Mucosa of rectum (tissue), 2 donors: ENCODE measurements around the gene CCDC171.

ENCODE experiments used
- H3K27ac ChIP-seq, 2 donors: one replicate each; pipeline ENCODE4 v1.7.0; 2013; ENCODE audit warnings: inconsistent platforms in 2 of 2, low read depth in 2 of 2, low read length in 2 of 2
- H3K27me3 ChIP-seq, 2 donors: one replicate each; pipeline ENCODE4 v1.7.0; 2013; ENCODE audit warnings: low read length in 2 of 2; ENCODE audit not compliant: control insufficient read depth in 2 of 2, insufficient read depth in 2 of 2
- H3K36me3 ChIP-seq, 2 donors: one replicate each; pipeline ENCODE4 v1.7.0; 2013; ENCODE audit warnings: low read length in 2 of 2; ENCODE audit not compliant: control insufficient read depth in 2 of 2, insufficient read depth in 2 of 2
- H3K4me1 ChIP-seq, 2 donors: one replicate each; pipeline ENCODE4 v1.7.0; 2013; ENCODE audit warnings: low read length in 2 of 2, mild to moderate bottlenecking in 1 of 2; ENCODE audit not compliant: control insufficient read depth in 2 of 2, insufficient read depth in 2 of 2
- H3K4me3 ChIP-seq, 2 donors: one replicate each; pipeline ENCODE4 v1.7.0; 2013; ENCODE audit warnings: low read length in 2 of 2
- H3K9ac ChIP-seq, 2 donors: one replicate each; pipeline ENCODE4 v1.7.0; 2013; ENCODE audit warnings: low read length in 2 of 2, low read depth in 1 of 2, mild to moderate bottlenecking in 1 of 2
- H3K9me3 ChIP-seq, 2 donors: one replicate each; pipeline ENCODE4 v1.7.0; 2013; ENCODE audit warnings: low read length in 2 of 2; ENCODE audit not compliant: control insufficient read depth in 2 of 2
- donor health status: healthy.
- donor health status: Normal muscosa, but diverticular disease.

The CCDC171 gene

GRCh38 chr9:16002816-16003215, 450.0 kb downstream of the CCDC171 start:
- no peaks in the 10 kb centered on the region for H3K9me3 ChIP-seq
- no peaks in the 10 kb centered on the region for H3K36me3 ChIP-seq
- no peak overlapping the region for H3K9ac ChIP-seq

GRCh38 chr9:16003785-16004184, 450.9 kb downstream of the CCDC171 start:
- Histone ChIP-seq H3K4me1 (no peaks in the 10 kb centered on the region), H3K4me3 (no peak overlapping the region), H3K27me3 (no peaks in the 10 kb centered on the region), H3K9ac (no peak overlapping the region), H3K9me3 (no peaks in the 10 kb centered on the region), H3K27ac (no peak overlapping the region), H3K36me3 (no peaks in the 10 kb centered on the region)

More at GRCh38 chr9:16002816-16003215, 450.0 kb downstream of the CCDC171 start:
- no peaks in the 10 kb centered on the region for H3K27me3 ChIP-seq
- H3K4me1 ChIP-seq: no peaks in the 10 kb centered on the region
- no peak overlapping the region for H3K27ac ChIP-seq
- no peak overlapping the region for H3K4me3 ChIP-seq

GRCh38 chr9:16004613-16005012, 451.8 kb downstream of the CCDC171 start:
- H3K27ac ChIP-seq: no peak overlapping the region
- no peaks in the 10 kb centered on the region for H3K4me1 ChIP-seq
- no peaks in the 10 kb centered on the region for H3K36me3 ChIP-seq
- no peak overlapping the region for H3K9ac ChIP-seq
- no peaks in the 10 kb centered on the region for H3K27me3 ChIP-seq
- H3K9me3 ChIP-seq: no peaks in the 10 kb centered on the region
- H3K4me3 ChIP-seq: no peak overlapping the region

GRCh38 chr9:16010221-16010620, 457.4 kb downstream of the CCDC171 start:
- Histone ChIP-seq H3K4me3 (no peak overlapping the region), H3K9me3 (no peaks in the 10 kb centered on the region), H3K9ac (no peak overlapping the region), H3K27ac (no peak overlapping the region), H3K36me3 (no peaks in the 10 kb centered on the region), H3K27me3 (no peaks in the 10 kb centered on the region), H3K4me1 (no peaks in the 10 kb centered on the region)

- no peak overlapping the region for H3K27ac ChIP-seq
- no peaks in the 10 kb centered on the region for H3K4me1 ChIP-seq
- H3K9ac ChIP-seq: no peak overlapping the region
- H3K27me3 ChIP-seq: no peaks in the 10 kb centered on the region
- H3K36me3 ChIP-seq: no peaks in the 10 kb centered on the region
- H3K9me3 ChIP-seq: peaks cover 0 to under 1% of the 10 kb centered on the region in 2 donors
- no peak overlapping the region for H3K4me3 ChIP-seq
Measured at GRCh38 chr9:16012621-16013020, 459.8 kb downstream of the CCDC171 start.

GRCh38 chr9:16013366-16013765, 460.5 kb downstream of the CCDC171 start:
- H3K4me1 ChIP-seq: no peaks in the 10 kb centered on the region
- no peak overlapping the region for H3K4me3 ChIP-seq
- H3K9ac ChIP-seq: no peak overlapping the region
- peaks cover 0 to 2% of the 10 kb centered on the region in 2 donors for H3K9me3 ChIP-seq
- H3K36me3 ChIP-seq: no peaks in the 10 kb centered on the region
- H3K27me3 ChIP-seq: no peaks in the 10 kb centered on the region
- no peak overlapping the region for H3K27ac ChIP-seq

- H3K4me1 ChIP-seq: no peaks in the 10 kb centered on the region
- H3K36me3 ChIP-seq: no peaks in the 10 kb centered on the region
- no peak overlapping the region for H3K4me3 ChIP-seq
- H3K9ac ChIP-seq: no peak overlapping the region
- peaks cover 0 to 2% of the 10 kb centered on the region in 2 donors for H3K9me3 ChIP-seq
- H3K27me3 ChIP-seq: no peaks in the 10 kb centered on the region
- no peak overlapping the region for H3K27ac ChIP-seq
Measured at GRCh38 chr9:16013826-16014225, 461.0 kb downstream of the CCDC171 start.

- H3K27me3 ChIP-seq: no peaks in the 10 kb centered on the region
- no peaks in the 10 kb centered on the region for H3K4me1 ChIP-seq
- H3K4me3 ChIP-seq: no peak overlapping the region
- H3K36me3 ChIP-seq: no peaks in the 10 kb centered on the region
- no peak overlapping the region for H3K9ac ChIP-seq
- H3K27ac ChIP-seq: no peak overlapping the region
- H3K9me3 ChIP-seq: peaks cover 0 to 2% of the 10 kb centered on the region in 2 donors
Measured at GRCh38 chr9:16022228-16022627, 469.4 kb downstream of the CCDC171 start.

- Histone ChIP-seq H3K9me3 (no peaks in the 10 kb centered on the region), H3K36me3 (no peaks in the 10 kb centered on the region), H3K9ac (no peak overlapping the region), H3K4me1 (no peaks in the 10 kb centered on the region), H3K27me3 (no peaks in the 10 kb centered on the region), H3K27ac (no peak overlapping the region), H3K4me3 (no peak overlapping the region)
Measured at GRCh38 chr9:16023446-16023845, 470.6 kb downstream of the CCDC171 start.
